SHP77 treated with DMSO at 0.1 percent for 48 hours (cell line): ENCODE results near the gene NUDT17.
A peak's percentile ranks its signal among the peaks of the same experiment; 100 is the strongest.

Experiments used
- DNase-seq: peaks from one replicate; lab custom pipeline; 2025; lab: John Stamatoyannopoulos, UW

NUDT17 gene

DNA sequence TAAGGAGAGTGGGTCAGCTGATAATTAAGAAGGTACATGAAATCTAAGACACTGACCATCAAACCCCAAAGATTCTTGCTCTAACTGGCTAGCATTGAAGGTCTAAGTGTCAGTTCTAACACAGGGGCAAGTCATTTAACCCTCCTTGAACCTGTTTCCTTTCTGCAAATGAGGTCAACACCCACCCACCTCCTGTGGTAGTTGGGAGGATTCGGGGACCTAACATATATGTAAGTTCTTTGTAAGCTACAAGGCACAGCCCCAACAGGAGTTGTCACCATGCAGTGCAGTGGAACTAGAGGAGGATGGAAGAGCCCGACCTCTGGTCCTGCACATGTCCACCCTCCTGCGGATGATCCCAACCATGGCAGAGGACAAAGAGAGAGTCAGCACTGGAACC, 2.4 kb downstream of the NUDT17 start:
- DNase-seq: no peak

DNA sequence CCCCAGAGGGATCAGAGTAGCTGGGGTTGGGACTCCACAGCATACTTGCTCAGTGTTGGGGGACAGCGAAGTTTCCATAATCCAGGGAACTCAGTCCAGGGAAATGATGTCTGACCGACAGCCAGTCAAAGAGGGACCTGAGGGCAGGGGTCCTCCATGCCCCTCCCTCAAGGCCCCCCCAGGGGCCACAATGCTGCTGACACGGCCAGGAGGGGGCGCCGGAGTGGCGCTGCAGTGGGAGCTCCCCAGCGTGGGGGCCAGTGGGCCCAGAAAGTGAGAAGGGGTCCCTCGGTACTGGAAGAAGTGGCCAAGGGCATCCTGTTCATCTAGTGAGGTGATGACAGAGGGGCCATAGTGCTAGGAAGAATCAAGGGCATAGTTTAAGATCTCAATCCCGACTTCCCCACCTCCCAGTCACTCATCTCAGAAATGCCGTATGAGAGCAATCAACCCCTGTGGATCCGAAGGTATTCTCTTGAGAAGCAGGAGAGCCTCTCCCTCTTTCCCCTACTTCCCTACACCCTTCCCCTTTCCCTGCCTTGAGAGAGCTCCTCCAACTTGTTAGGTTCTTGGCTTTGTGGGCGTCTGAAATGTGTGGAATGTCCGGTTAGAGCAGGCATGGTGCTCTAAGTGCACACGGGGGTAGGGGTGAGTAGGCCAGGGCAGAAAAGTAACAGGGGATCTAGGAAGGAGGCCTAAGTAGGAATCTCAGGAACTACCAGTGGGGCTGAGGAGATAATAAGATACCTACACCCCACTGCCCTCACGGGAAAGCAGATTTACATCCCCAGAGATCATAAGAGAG, 4.1 kb downstream of the NUDT17 start:
- DNase-seq: no peak

DNA sequence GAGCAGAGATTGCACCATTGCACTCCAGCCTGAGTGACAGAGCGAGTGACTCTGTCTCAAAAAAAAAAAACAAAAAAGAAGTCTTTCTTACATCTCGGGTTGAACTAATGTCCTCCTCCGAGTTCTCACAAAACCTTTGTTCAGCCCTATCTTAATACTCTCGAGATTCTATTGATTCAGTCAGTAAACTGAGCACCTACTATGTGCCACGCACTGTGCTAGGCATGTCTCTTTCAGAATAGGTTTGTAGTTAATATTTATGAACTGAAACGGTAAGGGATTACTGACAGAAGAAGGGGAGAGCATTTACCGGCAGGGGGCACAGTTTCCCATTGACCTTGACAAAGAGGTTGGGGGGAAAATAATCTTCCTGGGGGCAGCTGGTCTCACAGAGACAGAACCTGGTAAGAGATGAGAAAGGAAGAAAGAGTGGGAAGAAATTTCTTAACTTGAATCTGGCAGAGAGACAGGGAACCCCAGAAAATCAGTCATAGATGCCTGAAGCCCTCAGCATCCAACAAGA, 10.1 kb downstream of the NUDT17 start:
- no peak for DNase-seq

DNA sequence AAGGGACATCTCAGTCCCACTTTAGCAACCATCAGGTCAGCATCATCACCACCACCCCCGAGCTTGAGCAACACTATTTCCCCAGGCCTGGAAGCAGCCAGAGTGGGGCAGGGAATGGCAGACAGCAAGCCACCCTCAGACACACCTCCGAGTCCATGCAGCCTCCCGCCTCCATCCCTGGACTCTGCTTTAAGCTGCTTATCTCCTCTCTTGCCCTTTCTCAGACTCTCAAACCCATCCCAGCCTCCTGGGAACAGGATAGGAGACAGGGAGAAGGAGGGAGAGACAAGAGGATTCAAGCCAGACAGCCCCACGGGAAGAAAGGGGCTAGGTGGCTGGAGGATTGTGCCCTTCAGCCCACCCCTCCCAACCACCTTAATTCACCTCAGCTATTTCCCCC, 11.7 kb downstream of the NUDT17 start:
- DNase-seq: no peak

DNA sequence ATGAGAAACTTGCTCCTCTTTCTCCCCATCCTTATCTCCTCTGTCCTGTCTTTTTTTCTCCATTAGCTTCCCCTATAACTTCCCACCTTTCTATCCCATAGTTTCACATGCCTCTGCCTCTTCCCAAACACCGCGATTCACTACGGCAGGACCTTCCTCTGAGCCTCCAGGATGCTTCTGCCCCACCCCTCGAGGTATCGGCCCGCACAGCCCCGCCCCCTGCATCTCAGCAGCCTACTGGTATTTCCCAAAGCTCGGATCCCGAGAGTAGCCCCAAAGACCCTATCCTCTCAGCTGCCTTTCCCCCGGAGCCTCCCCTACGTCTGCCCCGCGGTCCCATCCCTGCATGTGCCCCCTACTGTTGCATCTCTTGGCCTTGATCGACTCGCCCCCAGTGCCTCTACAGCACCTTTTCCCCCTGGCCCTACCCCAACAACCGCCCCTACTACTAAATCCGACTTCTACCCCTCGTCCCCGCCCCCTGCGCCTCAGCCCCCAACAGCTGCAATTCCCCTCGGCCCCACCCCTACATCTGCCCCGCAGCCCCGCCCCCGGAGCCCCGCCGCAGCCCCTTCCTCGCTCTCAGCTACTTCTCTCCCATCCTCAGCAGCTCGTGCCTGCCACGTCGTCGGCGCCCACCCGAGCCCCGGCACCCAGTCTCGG, 12.9 kb downstream of the NUDT17 start:
- peak; percentile 81 for DNase-seq

DNA sequence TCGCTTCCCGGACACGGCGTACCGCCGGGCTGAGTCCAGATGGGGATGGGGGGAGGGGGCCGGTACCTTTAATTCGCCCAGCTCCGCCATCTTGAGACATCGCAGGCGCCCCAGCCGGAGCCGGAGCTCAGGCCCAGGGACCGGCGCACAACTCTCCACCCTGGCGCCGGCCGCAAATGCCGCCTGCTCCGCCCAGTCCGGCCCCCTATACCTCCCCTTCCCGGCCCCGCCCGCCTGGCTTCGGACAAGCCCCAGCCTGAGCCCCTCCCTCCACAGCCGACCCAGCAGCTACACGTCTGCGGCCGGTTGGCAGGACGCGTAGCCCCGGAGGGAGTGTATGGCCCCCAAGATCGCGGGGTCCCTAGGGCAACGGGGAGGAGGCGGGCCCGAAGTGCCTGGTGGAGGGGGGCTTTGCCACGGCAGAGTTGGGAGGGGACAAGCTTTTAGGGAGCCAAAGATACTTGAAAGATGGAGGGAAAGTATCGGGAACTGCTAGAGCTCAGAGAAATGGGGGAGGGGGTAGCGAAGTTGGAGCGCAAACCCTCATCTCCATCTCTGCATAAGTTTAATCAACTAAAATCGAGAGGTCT, 13.6 kb downstream of the NUDT17 start, which contains the start of gene PIAS3:
TSS of gene PIAS3 (minus strand) at position 181 of the 590 bp plus-strand sequence. CDS start at position 90, 91 bp downstream.
- DNase-seq: peak; percentile 92

DNA sequence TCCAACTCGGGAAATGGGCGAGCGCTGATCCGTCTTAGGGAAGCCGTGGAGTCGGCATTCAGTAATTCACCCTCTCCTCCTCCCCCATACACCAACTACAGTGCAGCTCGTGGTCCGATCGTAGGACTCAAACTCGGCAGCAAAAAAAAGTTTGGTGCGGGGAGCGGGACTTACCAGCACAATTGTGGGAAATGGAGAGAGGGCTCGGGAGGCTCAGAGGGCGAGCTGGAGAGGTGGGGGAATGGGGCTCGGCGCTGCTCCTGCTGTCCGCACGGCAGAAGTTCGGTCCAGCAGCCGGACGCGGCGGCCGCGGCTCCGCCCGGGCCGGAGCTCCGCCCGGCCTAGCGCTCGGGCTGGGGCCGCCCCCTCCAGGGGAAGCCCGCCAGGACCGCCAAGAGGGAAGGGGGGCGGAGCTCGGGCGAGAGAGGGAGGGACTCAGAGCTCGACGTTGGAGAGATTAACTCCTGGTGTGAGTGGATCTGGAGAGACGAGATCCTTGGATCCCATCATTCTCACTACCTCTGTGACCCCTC, 14.1 kb downstream of the NUDT17 start:
- peak; percentile 74 for DNase-seq

DNA sequence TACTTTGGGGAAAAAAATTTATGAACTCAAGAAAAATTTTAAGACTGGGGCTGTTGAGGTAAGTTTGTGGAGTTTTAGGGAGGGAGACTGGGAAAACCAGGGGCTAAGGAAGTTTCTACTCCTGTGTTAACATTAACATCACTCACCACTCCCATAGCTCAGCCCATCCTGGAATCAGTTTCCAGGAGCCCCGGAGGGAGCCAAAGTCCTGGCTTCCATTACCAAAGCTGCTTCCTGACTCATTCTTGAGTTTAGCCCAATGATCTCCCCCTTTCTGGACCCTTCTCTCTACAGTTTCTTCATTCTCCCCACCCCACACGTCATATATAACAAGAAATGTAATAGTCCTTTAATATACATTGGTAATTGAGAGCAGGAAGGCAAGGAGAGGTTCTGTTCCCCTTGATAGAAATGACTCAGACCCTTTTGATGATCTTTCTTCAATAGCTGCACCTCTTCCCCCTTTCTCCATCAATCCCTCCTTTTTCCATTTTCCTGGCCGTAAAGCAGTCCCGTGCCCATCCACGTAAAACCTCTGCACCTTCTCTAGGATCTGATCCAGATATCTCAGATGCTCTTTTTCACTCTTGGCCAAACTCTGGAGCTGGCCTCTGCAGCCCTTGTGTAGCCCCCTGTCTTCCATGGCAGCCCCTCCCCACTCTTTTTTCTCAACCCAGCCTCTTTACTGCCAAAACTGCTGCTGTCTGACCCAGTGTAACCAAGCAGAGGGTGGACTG, 18.0 kb downstream of the NUDT17 start:
- DNase-seq: no peak

DNA sequence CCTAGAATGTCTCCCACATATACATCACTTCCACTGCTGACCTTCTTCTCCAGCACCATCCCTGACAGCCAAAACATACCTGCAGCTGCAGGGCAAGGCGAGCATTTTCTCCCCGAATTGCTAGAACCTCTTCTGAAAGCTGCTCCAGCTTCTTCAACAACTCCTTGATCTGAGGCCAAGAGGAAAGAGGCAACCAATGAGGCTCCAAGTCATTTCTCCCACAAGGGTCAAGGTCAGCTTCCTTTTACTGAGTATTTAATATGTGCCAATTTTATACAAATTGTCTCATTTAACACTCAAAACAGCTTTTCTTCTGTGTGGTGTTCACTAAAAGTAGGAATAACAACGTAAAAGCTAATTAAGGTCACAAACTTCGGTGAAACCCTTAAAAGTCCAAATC, 22.8 kb downstream of the NUDT17 start:
- DNase-seq: no peak

DNA sequence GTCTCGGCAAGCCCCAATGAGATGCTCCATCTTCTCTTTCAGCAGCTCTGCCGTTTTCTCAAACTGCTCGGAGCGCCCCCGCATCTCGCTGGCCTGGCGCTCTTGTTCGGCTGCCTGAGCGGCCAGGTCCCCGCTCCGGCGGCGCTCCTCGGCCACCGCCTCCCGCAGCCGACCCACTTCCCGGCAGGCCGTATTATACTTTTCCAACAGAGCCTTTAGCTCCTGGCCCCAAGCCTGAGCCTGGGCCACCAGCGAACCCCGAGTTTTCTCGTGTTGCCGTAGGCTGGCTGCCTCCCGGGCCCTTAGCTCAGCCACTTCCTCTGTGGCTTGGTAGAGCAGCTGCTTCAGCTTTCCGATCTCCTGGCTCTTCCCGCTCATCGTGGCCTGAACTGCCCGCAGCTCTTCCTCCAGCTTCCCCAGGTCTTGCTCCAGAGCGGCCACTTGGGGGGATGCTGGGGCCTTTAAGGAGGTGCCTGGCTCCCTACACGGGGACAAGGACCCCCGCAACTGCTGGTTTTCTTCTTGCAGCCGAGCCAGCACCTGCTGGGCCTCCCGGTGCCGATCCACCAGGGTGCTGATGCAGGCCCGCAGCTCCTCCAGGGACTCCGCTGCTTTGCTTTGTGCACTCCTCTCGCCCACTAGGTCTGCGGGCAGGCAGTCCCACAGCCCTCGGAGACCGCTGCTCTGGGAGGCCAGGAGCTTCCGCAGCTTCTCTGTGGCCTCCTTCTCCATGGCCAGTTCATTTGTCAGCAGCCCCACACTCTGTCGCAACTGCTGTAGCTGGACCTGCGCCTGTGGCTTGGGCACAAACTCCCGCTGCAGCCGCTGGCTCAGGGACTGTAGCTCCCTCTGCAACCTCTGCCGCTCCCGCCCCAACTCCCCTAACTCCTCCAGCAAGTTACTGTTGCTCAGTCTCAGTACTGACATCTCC, 26.8 kb downstream of the NUDT17 start:
- no peak for DNase-seq

DNA sequence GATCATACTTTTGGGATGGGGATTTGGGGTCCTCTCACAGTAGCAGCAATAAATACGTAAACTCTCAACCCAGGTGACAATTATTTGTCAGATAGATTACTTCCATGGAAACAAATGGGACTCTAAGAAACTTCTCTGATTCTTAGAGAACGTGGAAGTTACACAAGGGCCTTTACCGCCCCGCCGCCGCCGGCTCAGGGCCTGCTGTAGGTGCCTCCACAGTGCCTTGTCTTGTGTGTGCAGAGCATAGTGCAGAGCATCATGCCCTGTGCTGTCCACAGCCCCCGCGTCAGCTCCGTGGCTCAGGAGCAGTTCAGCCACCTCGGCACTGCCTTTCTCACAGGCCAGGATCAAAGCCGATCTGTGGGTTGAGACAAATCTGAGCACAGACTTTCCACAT, 29.2 kb downstream of the NUDT17 start:
- no peak for DNase-seq

DNA sequence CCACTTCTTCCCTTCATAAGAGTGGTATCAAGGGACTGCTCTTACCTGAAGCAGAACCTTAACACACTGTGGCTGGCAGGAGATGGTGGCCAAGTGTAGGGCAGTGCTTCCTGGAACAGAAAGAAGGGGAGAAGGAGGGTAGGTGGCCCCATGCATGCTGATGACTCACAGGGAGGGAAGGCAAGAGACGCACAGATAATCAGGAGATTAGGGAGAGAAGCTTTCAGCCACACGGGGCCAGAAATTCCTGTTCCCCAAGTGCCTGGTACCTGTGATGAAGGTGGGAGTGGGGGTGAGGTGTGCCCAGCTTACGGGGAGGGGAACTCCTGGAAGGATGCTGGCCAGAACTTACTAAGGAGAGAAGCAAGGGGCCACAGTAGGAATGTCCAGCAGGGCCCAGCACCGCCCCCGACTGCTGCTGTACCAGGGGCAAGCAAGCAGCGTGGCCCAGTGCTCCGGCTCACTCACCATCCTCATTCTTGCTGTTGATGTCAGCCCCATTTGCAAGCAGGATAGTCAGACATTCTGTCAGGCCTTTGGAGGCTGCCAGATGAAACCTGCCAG, 32.6 kb downstream of the NUDT17 start:
- no peak for DNase-seq

DNA sequence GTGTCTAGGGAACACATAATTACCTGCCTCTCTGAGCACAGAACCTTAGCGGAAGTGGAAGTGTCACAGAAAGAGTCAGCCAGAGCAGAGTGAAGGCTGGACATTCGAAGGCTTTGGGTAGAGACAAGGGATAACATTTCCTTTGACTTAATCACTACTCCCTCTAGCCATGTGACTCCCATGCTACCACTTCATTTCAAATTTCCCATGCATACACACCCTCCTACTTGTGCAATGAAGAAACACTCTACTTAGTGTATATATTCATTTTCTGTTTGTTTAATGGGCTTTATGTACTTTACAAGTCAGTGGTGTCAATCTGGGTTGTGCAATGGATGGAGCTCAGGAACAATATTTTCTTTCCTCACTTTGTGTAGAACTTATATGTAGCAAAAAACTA, 33.3 kb downstream of the NUDT17 start:
- DNase-seq: no peak

DNA sequence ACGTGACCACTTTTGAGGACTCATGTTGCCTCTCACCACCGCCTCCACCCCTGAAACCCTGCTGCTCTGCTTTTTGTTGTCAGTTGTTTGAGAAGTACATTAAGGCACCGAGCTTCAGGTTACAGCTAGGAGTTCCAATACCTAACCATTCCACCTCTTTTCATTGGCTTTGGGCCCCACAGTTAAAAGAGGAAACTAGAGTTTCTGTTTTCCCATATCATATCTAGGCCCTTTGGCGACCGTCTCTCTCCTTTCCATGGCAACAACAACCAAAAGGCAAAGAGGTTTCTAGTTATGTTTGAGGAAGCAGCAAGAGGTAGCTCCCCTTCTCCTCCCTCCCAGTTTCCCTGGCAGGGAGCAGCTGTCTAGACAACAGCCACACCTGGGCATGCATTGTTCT, 34.3 kb downstream of the NUDT17 start:
- peak; percentile 40 for DNase-seq

DNA sequence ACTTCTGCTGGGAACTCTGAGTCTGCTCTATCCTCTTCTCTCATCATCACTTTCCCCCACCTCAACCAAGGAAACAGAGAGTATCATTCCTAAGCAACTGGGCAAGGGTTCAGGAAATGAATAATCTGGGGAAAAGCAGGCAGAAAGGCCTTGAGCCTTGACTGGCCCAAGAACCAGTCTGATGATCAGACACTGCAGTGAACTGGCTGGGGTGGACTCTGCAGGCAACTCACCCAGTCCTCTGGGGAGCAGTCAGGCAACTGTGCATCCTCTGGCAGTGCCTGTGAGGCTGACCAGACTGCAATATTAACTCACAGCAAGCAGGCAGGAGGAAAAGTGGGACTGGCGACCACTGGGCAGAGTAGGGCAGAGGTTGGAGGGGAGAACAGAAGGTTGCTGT, 39.2 kb downstream of the NUDT17 start:
- DNase-seq: no peak

DNA sequence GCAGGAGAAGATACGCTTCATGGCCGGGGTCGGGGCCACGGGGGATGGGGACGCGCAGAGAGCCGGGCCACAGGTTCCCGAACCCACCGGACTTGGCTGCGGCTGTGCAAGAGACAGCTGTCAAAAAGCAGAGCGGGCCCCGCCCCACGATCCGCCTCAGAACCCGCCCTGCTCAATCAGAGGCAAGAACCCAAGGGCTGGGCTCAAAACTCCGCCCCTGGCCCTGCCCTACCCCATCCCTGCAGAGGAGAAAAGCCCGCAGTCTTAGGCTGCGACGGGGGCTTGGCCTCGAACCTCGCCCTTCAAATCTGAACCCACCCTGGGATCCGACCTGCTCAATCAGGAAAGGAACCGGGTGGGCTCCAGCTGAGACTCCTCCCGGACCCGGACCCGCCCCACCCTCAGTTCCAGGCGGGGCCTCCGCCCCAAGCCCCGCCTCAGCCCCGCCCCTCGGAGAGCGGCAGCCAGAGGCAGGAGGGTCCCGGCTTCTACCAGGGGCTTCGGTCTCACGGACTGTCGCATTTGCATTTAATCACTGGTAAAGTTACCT, 40.4 kb downstream of the NUDT17 start, which contains the start of gene ANKRD35:
TSS of gene ANKRD35 (minus strand) at position 129 of the 550 bp plus-strand sequence. CDS start at position 21, 108 bp downstream.
- peak; percentile 73 for DNase-seq

DNA sequence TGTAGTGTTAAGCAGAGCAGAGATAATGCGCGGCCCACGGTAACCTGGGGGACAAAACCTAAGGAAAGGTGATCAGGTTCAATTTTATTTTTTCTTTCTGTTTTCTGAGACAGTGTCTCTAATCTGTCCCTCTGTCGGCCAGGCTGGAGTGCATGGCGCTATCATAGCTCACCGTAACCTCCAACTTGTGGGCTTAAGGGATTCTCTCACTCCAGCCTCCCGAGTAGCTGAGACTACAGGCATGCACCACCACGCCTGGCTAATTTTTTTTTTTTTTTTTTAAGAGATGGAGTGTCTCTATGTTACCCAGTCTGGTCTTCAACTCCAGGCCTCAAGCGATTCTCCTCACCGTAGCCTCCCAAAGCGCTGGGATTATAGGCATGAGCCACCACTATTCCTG, 41.0 kb downstream of the NUDT17 start:
- DNase-seq: no peak

DNA sequence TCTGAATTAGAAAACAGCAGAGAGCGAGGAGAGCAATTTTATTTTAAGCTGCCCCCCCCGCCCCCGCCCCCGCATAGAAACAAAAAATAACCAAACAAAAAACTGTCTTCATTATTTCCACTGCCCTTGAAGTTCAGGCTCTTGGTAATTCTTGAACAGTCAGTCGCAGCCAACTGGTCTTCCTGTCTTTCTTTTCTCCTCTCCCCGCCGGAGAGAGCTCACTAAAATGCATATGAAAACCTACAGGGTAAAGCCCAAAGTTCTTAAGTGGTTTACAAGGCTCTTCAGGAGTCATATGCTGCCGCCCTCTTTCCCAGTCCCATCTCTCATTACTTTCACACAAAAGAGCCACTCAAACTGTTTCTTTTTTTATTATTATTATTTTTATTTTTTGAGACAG, 41.4 kb downstream of the NUDT17 start:
- no peak for DNase-seq

DNA sequence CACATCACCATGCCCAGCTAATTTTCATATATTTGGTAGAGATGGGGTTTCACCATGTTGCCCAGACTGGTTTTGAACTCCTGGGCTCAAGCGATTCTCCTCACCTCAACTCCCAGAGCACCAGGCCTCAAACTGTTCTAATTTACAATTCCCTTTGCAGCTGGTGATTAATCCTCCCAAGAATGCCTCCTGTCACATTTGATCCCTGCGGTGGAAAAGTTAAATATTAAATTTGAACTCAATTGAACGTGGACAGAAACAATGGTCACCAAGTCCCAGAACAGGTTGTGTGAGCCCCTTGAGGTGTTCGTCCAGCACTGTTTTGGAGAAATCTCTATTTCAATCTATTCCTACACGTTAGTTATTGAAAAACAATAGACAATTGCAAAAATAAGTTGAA, 42.2 kb downstream of the NUDT17 start:
- no peak for DNase-seq

DNA sequence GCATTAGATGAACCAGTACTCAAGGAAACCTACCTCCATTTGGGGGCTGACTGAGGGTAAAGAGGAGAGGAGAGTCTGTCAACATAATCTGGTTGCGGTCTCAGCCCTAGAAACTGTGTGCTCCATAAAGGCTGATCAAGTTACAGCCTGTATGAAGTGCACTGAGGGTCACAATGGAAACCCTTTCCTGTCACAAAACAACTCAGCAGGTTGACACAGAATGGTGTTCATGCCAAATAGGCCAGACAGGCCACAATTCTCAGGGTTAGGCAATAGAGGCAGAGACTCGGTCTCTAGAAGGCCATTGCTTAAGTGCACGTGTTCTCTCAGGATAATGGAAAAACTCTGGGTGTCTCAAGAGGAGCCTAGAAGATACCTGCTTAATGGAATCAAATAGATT, 44.3 kb downstream of the NUDT17 start:
- DNase-seq: peak; percentile 15
